Measurements from ENCODE around the gene CEP131. TPM values are rescaled to one million over a fixed set of nuclear protein-coding genes. Genes with fewer than 3 reads are reported as not detected.

CEP131 gene
- total and polyA plus RNA-seq, 2 of the 4 experiments (the other 2 are of a cell fraction): 4.8 to 9.6 TPM

DNA sequence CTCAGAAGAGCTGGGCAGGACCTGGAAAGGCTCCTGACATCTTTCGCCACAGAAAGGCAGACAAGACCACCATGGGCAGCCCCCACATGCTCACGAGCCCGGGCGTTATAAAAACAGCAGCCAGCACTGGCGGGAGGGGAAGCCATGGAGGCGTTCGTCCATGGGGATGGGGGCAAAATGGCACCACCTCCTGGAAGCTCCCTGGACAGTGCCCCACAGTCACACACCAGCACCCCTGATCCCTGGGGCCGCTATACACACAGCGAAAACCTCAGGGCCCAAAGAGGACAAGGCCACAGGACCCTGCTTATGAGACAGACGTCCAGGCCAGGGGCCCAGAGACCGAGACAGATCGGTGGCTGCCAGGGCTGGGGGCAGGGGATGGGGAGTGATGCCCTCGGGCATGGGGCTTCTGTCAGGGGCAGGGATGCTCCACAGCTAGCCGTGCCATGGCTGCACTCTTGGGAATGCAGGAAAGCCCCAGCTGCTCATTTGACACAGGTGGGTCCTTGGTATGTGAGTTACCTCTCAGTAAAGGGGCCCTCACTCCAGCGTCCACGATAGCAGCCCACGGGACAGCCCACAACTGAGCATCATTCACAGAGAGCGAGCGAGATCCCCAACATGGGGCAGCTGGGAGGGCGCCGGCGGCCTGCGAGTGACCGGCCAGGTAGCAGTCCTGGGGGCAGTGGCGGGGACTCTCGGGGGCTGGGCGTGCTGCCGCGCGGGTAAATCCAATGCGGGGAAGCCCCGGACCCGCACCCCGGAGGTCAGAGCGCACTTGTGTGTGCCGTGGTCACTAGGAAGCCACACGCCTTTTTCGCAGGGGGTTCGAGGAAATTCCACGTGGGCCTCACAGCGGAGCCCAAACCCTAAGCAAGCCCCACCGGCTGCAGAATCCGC, 63.8 kb downstream of the CEP131 start (continued):
- no peak for TF ChIP-seq USF2 (IDR thresholded peaks at IDR 0.05; ENCODE audit: low read depth, low read length)

DNA sequence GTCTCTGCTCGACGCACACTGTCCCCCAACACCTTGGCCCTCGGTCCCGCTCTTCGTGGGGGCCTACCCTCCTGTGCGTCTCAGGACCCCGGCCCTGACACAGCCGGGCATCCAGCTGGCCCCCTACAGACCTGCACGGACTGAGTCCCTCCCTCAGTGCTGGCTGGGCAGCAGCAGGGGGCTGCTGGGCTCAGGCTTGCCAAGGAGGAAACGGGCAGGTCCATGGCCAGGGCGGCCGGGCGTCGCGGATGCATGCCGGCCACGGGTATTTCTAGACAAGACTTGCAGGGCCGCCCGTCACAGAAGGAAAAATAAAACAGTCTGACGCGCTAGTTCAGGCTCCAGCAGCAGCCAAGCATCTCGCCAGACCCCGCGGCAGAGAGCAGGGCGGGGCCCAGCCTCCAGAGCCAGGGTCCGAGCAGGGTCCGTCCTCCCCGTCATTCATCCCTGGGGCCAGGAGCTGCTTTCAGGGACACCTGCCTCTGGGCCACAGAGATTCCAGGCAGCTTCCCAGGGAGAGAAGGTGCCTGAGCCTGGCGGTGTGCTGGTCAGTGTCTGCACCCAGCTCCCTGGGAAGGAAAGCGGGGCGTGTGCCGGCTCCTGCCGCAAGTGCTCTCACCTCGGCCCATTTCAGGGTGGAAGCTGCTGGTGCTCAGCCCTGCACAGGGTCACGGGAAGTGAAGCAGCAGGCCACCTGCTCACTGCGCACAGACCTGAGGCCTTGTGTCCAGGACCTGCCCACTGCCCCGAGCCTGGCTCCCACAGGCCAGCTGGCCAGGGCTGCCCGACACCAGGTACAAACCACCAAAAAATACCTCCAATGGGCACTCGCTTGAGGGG, 64.7 kb downstream of the CEP131 start:
- no peak overlapping the region for H2BK20ac ChIP-seq (ENCODE audit: low read depth, low read length)
- TF ChIP-seq CTCF (conservative IDR thresholded peaks at IDR 0.05; ENCODE audit: low read depth, low read length): no peak
- no peak for TF ChIP-seq FOS (IDR thresholded peaks at IDR 0.05; ENCODE audit: low read depth, low read length)
- no peak for TF ChIP-seq POLR2A (IDR thresholded peaks at IDR 0.05; ENCODE audit: low read depth, low read length)
- TF ChIP-seq BHLHE40 (IDR thresholded peaks at IDR 0.05; ENCODE audit: low read depth, low read length): no peak
- no peak for TF ChIP-seq MAZ (IDR thresholded peaks at IDR 0.05; ENCODE audit: borderline replicate concordance, low read depth, low read length)
- TF ChIP-seq CHD1 (IDR thresholded peaks at IDR 0.05; ENCODE audit: low read depth, low read length): no peak
- no peak for TF ChIP-seq RAD21 (IDR thresholded peaks at IDR 0.05; ENCODE audit: low read length)
- no peak for TF ChIP-seq MXI1 (IDR thresholded peaks at IDR 0.05; ENCODE audit: borderline replicate concordance, low read depth, low read length)
- no peak for TF ChIP-seq SMC3 (IDR thresholded peaks at IDR 0.05; ENCODE audit: low read depth, low read length)
- TF ChIP-seq RCOR1 (IDR thresholded peaks at IDR 0.05; ENCODE audit: insufficient replicate concordance, low read length): no peak
- no peak for TF ChIP-seq USF2 (IDR thresholded peaks at IDR 0.05; ENCODE audit: low read depth, low read length)

More for the DNA sequence above, 64.7 kb downstream of the CEP131 start:
- intact Hi-C loops (cut with micrococcal nuclease): no loop called here
- Histone ChIP-seq H3K4me3 (ENCODE audit: insufficient read depth, low read depth, low read length) (no peak overlapping the region), H3K36me3 (ENCODE audit: control insufficient read depth, insufficient read depth, low read length) (no peaks in the 10 kb centered on the region), H3K23ac (ENCODE audit: low read depth, low read length) (no peak overlapping the region), H3K9me3 (ENCODE audit: control insufficient read depth, insufficient read depth, low read length) (no peaks in the 10 kb centered on the region), H3K27me3 (ENCODE audit: control insufficient read depth, insufficient read depth, low read length) (peaks cover 14% of the 10 kb centered on the region; the same call in 1 of the 2 replicates), H3K4me1 (ENCODE audit: control insufficient read depth, insufficient read depth, low read length) (no peaks in the 10 kb centered on the region), H3K4ac (ENCODE audit: low read depth, low read length) (no peak overlapping the region), H2BK15ac (ENCODE audit: low read depth, low read length) (no peak overlapping the region), H2AK5ac (ENCODE audit: low read depth, low read length) (no peak overlapping the region), H4K8ac (ENCODE audit: low read depth in 2 of 2, low read length in 2 of 2) (no peak overlapping the region), H3K9ac (ENCODE audit: low read depth, low read length) (no peak overlapping the region), H3K9me1 (ENCODE audit: insufficient read depth, low read length) (no peaks in the 10 kb centered on the region), H3K27ac (ENCODE audit: insufficient read depth, low read length) (no peak overlapping the region), H4K20me1 (ENCODE audit: insufficient read depth, low read length) (no peaks in the 10 kb centered on the region), H3K14ac (replicated peaks; ENCODE audit: low read depth, low read length) (no peak overlapping the region), H2AFZ (replicated peaks; ENCODE audit: low read length, poor library complexity) (no peak overlapping the region), H3K18ac (ENCODE audit: low read depth, low read length) (no peak overlapping the region), H2BK5ac (ENCODE audit: low read depth, low read length, poor library complexity, severe bottlenecking) (no peak overlapping the region), H3K56ac (ENCODE audit: extremely low read depth, insufficient read depth, low read length) (no peak overlapping the region), H4K5ac (ENCODE audit: low read depth, low read length) (no peak overlapping the region), H3K4me2 (ENCODE audit: low read depth, low read length) (no peak overlapping the region), H2BK120ac (ENCODE audit: low read depth, low read length) (no peak overlapping the region), H4K91ac (ENCODE audit: insufficient read depth, low read depth, low read length) (no peak overlapping the region), H2AK9ac (replicated peaks; ENCODE audit: low read depth, low read length, poor library complexity) (no peak overlapping the region), H3K79me1 (ENCODE audit: low read depth in 1 of 2, low read length in 2 of 2) (no peaks in the 10 kb centered on the region)
- WGBS, 2 experiments (ENCODE audit: extremely low coverage in 2 of 2, insufficient read length in 1 of 2): 81% methylated on average over 31 of the region's 39 CpGs; no CpG with 5 or more reads in 1 of the 2 experiments
- no TSS peak for BruUV-seq (replicated peaks)
- POLR2A ChIA-PET (ENCODE audit: unreplicated experiment): no interaction called here
- in situ Hi-C loops (cut with MboI; ENCODE audit: low sequenced_read_pairs): no loop called here
- dilution Hi-C loops (cut with HindIII; ENCODE audit: low sequenced_read_pairs, unreplicated experiment): no loop called here
- CTCF ChIA-PET: no interaction called here
- no peak for DNase-seq
- no peak for ATAC-seq (ENCODE audit: low read depth)

All from IMR-90 (cell line).